Measurements from ENCODE around the gene ARID1B. TPM values are rescaled to one million over a fixed set of nuclear protein-coding genes. Genes with fewer than 3 reads are reported as not detected.

The ARID1B gene
- total RNA-seq, 1 donor from 2014 or later = 97.2 TPM

DNA sequence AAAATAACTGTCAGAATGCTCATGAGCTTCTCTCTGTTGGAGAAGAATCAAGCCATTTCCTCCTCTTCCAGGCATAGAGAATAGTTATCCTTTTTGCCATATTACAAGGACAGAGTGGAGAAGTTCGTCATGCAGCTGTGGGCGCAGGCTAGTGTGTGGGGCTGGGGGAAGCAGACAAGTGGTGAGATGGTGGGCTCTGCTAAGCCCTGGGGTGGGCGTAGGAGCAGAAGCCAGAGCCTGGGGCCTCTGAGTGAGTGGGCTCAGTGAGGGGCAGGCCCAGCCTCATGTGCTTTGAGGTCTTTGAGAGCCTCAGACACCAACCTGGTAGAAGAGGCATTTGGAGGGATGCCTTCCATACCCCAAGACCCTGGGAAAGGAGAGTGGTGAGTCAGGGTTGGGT lies 19.4 kb downstream of the ARID1B start:
- H3K27ac Mint-ChIP-seq = peak overlapping the region; percentile 81
- peaks cover 49% of the 10 kb centered on the region for H3K4me1 Mint-ChIP-seq (ENCODE audit: unreplicated experiment)
- H3K4me3 Mint-ChIP-seq = peak overlapping the region; percentile 24

DNA sequence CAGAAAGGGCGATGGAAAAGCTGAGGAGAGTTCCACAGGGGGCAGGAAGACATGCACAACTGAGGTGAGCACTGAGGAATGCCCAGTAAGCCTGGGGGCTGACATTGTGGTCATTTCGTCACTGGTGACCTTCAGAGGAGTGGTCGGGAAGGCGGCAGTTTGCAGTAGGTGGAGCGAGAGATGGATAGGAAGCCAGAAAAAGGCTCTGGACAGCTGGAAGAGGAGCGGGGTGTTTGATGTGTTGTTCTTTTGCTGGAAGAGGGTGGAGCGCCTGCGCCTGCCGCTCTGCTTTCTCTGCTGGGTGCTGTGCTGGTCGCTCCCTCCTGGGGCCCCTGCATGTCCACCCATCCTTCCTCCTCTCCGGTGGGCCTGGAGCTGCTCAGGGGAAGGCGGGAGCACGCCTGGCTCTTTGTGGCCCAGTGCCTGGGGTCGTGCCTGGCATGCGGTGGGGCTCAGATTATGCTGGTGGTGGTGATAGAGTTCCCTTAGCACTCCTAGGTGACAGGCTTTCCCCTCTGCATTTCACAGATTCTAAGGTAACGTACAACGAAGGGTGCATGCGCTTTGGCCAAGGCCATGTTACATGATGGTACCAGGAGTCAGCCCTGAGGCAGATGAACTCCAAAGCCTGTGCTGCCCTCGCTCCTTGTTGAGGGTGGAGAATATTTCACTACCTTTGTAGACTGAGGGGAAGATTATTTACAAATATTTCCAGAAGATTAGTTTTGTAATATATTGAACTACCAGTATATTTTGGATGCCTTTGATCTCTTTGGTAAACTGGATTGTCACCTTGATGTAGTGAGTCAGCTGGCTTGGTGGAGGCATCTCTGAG lies 20.9 kb downstream of the ARID1B start:
- H3K36me3 Mint-ChIP-seq = peaks cover 11% of the 10 kb centered on the region
- H3K9me3 Mint-ChIP-seq = no peaks in the 10 kb centered on the region
- H3K27me3 Mint-ChIP-seq = no peaks in the 10 kb centered on the region
- TF ChIP-seq, protein P1, sequence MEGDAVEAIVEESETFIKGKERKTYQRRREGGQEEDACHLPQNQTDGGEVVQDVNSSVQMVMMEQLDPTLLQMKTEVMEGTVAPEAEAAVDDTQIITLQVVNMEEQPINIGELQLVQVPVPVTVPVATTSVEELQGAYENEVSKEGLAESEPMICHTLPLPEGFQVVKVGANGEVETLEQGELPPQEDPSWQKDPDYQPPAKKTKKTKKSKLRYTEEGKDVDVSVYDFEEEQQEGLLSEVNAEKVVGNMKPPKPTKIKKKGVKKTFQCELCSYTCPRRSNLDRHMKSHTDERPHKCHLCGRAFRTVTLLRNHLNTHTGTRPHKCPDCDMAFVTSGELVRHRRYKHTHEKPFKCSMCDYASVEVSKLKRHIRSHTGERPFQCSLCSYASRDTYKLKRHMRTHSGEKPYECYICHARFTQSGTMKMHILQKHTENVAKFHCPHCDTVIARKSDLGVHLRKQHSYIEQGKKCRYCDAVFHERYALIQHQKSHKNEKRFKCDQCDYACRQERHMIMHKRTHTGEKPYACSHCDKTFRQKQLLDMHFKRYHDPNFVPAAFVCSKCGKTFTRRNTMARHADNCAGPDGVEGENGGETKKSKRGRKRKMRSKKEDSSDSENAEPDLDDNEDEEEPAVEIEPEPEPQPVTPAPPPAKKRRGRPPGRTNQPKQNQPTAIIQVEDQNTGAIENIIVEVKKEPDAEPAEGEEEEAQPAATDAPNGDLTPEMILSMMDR (conservative IDR thresholded peaks at IDR 0.05) = no peak
- no peak for DNase-seq (ENCODE audit: extremely low spot score, unreplicated experiment)
- peaks cover 47% of the 10 kb centered on the region for H3K4me1 Mint-ChIP-seq (ENCODE audit: unreplicated experiment)
- no peak overlapping the region for H3K27ac Mint-ChIP-seq
- no peak overlapping the region for H3K4me3 Mint-ChIP-seq

More for the DNA sequence above, 19.4 kb downstream of the ARID1B start:
- H3K27me3 Mint-ChIP-seq = no peaks in the 10 kb centered on the region
- no peaks in the 10 kb centered on the region for H3K9me3 Mint-ChIP-seq
- H3K36me3 Mint-ChIP-seq = peaks cover 15% of the 10 kb centered on the region
- DNase-seq (ENCODE audit: extremely low spot score, unreplicated experiment) = no peak
- TF ChIP-seq, protein P1 (conservative IDR thresholded peaks at IDR 0.05) = no peak

DNA sequence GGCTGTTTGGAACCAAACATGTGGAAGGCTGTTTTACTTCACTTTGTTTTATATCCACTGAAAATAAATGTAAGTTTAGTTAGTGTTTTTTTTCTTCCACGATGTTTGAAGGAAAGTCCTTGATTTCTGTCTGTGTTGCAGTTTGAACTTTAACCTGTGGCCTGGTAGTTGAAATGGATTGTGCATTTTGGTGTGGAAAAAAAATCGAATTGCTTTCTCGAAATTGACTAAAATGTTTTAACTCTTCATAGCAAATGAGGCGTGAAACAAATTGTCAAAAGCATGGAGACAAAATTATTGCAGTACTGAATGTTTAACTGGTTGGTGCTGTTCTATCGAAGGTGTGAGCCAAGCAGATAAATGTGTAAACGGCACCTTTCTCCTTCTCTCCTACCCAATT lies 24.5 kb downstream of the ARID1B start:
- H3K27me3 Mint-ChIP-seq = no peaks in the 10 kb centered on the region
- H3K9me3 Mint-ChIP-seq = no peaks in the 10 kb centered on the region
- H3K4me1 Mint-ChIP-seq (ENCODE audit: unreplicated experiment) = peaks cover 43% of the 10 kb centered on the region
- H3K4me3 Mint-ChIP-seq = peak overlapping the region; percentile 4
- peaks cover 18% of the 10 kb centered on the region for H3K36me3 Mint-ChIP-seq
- no peak for DNase-seq (ENCODE audit: extremely low spot score, unreplicated experiment)
- TF ChIP-seq, protein P1 (conservative IDR thresholded peaks at IDR 0.05) = no peak
- H3K27ac Mint-ChIP-seq = no peak overlapping the region

DNA sequence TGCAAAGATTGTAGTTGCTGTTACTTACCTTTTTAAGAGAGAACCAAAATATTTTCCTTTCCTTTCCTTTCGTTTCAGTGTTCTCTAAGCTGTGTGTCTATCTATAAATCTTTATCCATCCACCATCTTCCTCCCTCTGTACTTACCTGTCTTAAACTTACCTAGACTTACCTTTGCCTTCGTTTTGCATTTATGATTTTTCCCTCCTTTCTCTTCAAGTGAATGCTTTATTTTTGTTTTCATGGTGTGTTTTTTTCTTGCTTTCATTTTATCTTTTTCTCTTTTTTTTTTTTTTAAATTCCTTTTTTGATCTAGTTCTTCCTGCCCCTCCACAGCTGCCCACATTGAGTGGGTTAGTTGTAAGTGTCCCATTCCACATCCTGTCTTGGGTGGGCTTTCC lies 26.2 kb downstream of the ARID1B start:
- Mint-ChIP-seq H3K27me3 (no peaks in the 10 kb centered on the region), H3K4me1 (ENCODE audit: unreplicated experiment) (peaks cover 48% of the 10 kb centered on the region), H3K4me3 (no peak overlapping the region), H3K9me3 (no peaks in the 10 kb centered on the region), H3K27ac (no peak overlapping the region), H3K36me3 (peaks cover 10% of the 10 kb centered on the region)
- no peak for DNase-seq (ENCODE audit: extremely low spot score, unreplicated experiment)
- TF ChIP-seq, protein P1 (conservative IDR thresholded peaks at IDR 0.05) = no peak

DNA sequence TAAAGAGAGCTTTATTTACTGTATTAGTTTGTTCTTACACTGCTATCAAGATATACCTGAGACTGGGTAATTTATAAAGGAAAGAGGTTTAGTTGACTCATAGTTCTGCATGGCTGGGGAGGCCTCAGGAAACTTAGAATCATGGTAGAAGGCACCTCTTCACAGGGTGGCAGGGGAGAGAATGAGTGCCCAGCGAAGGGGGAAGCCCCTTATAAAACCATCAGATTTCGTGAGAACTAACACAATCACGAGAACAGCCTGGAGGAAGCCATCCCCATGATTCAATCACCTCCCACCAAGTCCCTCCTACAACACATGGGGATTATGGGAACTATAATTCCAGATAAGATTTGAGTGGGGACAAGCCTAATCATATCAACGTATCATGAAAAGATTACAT lies 27.2 kb downstream of the ARID1B start:
- no peaks in the 10 kb centered on the region for H3K27me3 Mint-ChIP-seq
- H3K36me3 Mint-ChIP-seq = peaks cover 7% of the 10 kb centered on the region
- no peak for DNase-seq (ENCODE audit: extremely low spot score, unreplicated experiment)
- H3K9me3 Mint-ChIP-seq = no peaks in the 10 kb centered on the region
- TF ChIP-seq, protein P1 (conservative IDR thresholded peaks at IDR 0.05) = no peak
- no peak overlapping the region for H3K4me3 Mint-ChIP-seq
- no peak overlapping the region for H3K27ac Mint-ChIP-seq
- peaks cover 51% of the 10 kb centered on the region for H3K4me1 Mint-ChIP-seq (ENCODE audit: unreplicated experiment)
